HT1080 (cell line): Measurements from ENCODE around the gene PHF2. TPM values are rescaled to one million over a fixed set of nuclear protein-coding genes. Genes with fewer than 3 reads are reported as not detected.
"Not testable (repeated sequence)": the region's sequence is repeated elsewhere in the genome, so short reads cannot be mapped to it uniquely, and the experiment has no call there.

Experiments used
- DNase-seq: peaks from one replicate; pipeline ENCODE4 v3.0.0-alpha.2; 2015; ENCODE audit warnings: low read depth
- total RNA-seq: library from RNA; depleted of rRNA; stranded (reverse); fragments of >200 nt; shearing (Covaris generic); gene quantifications from 2 replicates; pipeline ENCODE4 v1.2.3, GENCODE V29; 2014

The PHF2 gene
- total RNA-seq, 1 experiment from 2014 or later, result 13.5 TPM

DNA sequence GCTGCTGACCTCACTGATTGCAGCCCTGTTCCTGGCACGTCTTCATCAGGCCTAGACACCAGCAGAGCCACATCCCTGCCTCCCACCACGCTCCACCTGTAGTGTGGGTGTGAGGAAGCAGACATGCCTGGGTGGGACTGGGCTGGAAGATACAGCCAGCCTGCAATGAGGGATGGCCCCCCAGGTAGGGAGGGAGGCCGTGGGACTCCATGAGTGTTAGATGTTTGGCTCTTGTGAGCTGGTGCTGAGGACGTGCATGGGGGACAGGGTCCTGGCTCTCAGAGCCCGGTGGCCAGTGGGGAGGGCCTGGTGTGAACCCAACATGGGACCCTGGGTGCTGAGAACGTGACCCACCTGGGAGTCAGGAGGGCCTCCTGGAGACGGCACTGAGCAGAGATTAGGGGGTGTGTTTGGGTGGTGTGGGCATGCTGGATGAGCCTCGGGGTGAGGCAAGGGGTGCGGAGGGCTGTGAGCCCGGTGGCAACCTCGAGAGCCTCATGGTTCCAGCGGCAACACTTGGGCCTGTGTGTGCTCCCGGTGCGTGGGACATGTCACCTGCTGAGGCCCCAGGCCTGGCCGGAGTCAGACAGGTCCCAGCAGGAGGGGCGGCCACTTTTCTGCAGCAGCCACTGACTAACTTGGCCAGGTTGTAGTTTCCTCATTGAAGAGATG, 87.6 kb downstream of the PHF2 start:
- no peak for DNase-seq

DNA sequence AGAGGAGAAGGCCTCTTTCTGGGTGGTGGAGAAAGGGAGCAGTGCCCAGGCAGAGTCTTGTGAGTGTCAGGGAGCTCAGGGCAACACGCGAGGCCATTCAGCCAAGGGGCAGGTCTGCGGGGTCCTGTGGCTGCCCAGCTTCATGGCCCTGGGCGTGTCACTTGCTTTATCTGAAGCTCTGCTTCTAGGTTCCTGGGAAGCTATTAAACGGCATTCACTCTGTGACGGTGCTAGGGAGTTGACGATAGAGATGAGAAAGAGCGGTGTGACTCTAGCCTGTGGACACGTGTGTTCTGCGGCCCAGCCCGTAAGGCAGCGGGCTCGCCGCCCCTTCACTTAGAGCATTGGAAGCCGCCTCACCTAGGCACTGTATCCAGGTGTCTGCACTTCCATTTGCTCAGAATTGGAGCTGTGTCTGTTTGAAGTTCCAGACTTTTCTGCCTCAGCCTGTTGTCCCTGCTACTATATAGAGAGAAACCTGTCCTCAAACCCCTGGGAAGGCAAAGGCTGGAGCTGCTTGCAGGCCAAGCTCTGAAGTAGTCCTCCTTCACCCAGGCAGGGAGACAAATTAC, 88.3 kb downstream of the PHF2 start:
- no peak for DNase-seq

DNA sequence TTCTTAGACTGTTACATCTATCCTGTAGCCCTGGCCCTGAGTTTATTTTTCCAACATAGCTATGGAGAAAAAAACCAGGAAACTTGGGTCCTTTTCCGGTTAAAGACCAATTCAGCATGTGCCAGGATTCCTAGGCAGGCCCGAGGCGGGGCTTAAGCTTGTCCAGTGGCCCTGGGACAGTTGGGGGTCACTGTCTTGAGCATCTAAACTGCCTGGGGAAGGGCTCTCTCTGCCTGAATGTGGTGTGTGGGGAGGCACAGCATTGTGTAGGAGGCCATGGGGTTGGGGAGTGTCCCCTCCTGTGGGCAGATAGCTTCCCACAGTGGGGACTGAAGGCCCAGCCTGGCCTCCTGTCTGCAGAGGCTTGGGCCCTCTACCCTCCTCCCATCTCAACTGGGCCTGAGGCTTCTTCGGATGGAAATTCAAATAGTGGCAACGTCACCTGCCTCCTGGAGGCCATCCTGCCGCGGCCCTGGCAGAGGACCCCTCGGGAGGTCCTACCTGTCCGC, 88.8 kb downstream of the PHF2 start:
- no peak for DNase-seq

DNA sequence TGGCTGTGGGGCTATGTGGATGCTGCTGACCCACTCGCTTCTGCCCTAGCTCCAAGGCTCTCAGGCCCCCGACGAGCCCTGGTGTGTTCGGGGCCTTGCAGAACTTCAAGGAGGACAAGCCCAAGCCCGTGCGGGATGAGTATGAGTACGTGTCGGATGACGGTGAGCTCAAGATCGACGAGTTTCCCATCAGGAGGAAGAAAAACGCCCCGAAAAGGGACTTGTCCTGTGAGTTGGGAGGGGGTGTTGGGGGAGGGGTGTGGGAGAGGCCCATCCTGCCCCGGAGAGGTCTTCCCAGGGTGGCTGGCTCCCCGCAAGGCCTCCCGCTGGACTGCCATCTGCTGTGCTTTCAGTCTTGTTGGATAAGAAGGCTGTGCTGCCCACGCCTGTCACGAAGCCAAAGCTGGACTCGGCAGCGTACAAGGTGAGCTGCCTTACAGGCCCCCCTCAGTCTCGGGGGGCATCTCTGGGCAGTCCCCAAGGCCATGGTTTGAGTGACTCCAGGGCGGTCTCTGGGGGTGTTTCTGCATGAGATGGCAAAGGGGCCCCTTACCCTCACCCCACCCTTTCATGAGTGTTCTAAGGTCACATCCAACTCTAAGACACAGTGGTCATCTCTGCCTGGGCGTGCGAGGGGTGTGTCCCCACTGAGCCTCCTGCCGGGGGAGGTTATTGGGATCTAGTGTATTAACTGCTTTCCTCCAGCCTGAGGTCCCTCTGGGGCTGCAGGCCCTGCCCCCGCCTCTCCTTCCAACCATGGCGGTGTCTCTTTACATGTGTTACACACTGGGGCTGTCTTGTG, 89.5 kb downstream of the PHF2 start:
- no peak for DNase-seq

DNA sequence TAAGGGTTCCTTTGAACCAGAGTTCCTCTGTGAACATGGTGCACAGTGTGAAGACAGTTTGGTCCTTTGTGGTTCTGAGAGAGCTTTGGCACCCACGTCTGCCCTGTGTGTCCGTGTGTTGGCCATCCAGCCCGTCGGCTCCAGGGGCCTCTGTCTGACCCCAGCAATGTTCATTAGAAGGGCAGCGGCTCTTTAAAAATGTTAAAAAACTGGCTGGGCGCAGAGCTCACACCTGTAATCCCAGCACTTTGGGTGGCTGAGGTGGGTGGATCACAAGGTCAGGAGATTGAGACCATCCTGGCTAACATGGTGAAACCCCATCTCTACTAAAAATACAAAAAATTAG, 90.0 kb downstream of the PHF2 start:
- DNase-seq, result not testable (repeated sequence)

DNA sequence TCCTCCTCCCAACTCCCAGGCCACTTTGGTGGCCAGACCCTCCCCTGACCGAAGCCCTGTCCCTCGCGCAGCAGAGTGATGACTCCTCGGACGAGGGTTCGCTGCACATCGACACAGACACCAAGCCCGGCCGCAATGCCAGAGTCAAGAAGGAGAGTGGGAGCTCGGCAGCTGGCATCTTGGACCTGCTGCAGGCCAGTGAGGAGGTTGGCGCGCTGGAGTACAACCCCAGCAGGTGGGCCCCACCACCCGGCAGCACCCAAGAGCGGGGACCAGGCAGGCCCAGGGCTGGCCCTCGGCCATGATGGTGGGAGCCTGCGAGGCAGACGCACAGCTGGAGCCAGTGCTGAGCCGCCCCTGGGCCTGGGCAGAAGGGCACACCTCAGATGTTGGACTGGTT, 90.6 kb downstream of the PHF2 start:
- no peak for DNase-seq

DNA sequence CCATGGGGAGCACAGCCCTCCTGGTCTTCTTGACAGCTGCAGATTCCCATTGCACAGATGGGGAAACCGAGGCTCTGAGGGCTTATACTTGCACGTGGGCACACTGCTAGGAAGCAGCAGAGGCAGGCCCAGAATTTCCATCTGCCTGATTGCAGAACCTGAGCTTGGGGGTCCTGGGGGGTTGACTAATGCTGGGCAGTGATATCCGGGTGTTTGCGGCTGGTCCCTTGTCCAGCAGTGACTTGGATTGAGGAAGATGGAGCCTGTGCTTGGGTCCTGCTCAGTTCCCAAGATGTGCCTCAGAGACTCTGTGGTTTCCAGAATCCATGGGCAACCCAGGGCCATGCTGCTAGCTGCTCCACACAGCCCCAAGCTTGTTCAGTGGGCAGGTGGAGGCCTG, 91.2 kb downstream of the PHF2 start:
- no peak for DNase-seq

DNA sequence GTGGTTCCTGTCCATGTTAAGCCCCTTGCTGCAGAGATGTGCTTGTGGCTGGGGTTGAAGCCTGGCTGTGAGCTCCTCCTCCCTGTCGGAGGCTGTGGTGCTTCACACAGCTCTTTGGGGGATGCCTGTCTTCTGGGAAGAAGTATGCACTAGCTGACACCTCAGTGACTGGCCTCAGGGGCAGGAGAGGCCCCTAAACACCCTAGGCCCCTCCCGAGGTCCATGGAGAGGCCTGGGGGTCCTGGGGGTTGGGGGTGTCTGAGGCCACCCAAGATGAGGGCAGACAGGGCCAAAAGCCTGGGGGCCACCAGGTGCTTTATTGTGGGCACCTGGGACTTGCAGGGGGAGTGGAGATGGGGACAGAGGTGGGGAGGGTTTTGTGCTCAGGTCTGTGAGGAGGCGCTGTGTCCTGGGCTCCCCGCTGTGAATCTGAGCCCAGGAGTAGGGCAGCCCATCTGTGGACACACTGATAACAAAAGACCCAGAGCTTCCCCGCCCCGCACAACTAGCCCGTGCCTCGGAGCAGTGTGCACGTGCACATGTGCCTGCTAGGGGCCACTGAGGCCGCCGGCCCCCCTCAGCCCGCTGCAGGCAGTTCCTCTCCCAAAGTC, 92.0 kb downstream of the PHF2 start:
- DNase-seq, result no peak

DNA sequence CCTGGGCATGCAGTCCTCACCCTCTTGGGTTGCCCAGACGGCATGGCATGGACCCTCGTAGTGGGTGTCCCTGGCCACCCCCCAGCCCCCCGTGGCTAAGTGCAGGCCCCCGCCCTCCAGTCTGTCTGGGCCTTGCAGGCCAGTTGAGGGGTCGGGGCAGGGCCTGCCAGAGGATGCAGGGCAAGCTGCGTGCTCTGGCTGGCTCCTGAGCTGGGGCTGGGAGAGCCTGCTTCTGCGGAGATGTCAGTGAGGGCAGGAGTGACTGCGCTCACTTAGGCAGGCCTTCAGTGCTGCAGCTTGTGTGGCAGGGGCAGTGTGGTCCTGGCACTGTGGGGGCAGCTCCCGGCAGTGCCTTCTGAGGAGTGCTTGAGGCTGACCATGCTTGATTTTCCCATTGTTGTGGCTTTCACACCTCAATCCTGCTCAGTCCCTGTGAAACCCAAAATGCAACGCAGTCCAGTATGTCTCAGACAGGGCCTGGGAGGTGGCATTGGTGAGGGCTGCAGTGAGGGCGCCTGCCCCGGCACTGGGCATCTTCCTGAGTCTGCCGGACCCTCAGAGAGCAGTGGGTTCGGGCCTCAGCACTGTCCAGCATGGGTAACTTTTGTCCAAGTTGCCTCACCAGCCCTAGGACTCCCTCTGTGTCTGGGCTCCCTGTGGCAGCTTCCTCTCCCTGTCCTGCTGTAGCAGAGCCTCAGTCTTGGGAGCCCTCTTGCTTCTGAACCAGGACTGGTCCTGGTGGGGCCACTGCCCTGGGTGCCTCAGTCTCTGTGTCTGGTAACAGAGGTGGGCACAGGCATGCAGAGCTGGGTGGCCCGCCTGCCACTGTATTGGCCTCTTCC, 93.0 kb downstream of the PHF2 start:
- DNase-seq, result no peak

DNA sequence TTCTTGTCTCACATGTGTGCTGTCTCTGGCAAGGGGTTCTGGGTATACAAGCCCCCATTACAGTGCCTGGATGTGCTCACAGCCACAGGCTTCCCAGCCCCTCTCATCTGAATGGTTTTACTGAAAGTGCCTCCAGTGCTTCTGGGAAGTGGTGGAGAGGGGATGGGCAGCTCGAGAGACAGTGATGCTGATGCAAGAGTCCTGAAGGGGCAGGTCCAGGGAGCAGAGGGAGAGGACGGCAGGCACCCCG, 93.5 kb downstream of the PHF2 start:
- no peak for DNase-seq

DNA sequence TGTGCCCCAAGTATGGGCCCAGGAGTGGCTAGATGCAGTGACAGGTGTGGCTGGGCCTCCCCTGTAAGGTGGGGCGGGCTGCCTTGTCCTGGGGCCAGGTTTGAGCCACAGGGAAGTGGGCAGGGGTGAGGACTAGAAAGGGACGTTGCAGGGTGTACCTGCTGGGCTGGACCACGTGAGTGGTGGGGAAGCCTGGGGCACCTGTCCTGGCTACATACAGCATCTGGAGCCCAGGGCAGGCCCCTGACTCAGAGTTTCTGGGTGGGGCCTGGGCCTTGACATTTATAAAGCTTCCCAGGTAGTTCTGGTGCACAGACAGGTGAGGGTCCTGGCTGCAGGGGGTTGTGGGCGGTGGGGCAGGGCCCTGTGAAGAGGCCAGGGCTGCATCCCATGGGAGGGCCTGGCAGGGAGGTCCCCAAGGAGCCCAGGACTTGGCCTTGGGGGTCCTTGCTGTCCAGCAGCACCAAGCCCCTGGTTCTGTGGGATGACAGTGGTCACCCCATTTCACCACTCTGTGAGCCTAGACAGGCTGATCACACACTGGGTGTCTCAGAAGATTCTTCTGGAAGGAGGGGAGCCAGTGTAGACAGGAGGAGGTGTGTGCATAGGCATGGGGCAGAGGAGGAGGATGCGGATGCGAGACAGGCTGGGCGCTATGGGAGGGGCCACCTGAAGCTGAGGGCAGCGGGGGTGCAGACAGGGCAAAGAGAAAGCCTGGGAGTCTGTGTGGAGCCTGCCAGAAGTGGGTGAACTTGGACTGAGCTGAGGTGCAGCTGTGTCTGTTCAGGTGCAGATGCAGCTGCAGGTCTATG, 94.0 kb downstream of the PHF2 start:
- DNase-seq, result peak; percentile 32

DNA sequence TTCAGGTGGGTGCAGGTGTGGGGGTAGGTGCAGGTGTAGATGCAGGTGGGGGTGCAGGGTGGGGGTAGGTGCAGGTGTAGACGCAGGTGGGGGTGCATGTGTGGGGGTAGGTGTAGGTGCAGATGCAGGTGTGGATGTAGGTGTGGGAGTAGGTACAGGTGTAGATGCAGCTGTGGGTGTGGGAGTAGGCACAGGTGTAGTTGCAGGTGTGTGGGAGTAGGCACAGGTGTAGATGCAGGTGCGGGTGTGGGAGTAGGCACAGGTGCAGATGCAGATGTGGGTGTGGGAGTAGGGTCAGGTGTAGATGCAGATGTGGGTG, 94.6 kb downstream of the PHF2 start:
- DNase-seq, result no peak

DNA sequence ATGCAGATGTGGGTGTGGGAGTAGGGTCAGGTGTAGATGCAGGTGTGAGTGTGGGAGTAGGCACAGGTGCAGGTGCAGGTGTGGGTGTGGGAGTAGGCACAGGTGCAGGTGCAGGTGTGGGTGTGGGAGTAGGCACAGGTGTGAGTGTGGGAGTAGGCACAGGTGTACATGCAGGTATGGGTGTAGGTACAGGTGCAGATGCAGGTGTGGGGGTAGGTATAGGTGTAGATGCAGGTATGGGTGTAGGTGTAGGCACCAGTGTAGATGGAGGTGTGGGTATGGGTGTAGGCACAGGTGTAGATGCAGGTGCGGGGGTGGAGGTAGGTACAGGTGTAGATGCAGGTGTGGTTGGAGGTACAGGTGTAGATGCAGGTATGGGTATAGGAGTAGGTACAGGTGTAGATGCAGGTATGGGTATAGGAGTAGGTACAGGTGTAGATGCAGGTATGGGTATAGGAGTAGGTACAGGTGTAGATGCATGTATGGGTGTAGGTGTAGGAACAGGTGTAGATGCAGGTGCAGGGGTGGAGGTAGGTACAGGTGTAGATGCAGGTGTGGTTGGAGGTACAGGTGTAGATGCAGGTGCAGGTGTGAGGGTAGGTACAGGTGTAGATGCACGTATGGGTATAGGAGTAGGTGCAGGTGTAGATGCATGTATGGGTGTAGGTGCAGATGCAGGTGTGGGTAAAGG, 96.1 kb downstream of the PHF2 start:
- DNase-seq, result not testable (repeated sequence)

DNA sequence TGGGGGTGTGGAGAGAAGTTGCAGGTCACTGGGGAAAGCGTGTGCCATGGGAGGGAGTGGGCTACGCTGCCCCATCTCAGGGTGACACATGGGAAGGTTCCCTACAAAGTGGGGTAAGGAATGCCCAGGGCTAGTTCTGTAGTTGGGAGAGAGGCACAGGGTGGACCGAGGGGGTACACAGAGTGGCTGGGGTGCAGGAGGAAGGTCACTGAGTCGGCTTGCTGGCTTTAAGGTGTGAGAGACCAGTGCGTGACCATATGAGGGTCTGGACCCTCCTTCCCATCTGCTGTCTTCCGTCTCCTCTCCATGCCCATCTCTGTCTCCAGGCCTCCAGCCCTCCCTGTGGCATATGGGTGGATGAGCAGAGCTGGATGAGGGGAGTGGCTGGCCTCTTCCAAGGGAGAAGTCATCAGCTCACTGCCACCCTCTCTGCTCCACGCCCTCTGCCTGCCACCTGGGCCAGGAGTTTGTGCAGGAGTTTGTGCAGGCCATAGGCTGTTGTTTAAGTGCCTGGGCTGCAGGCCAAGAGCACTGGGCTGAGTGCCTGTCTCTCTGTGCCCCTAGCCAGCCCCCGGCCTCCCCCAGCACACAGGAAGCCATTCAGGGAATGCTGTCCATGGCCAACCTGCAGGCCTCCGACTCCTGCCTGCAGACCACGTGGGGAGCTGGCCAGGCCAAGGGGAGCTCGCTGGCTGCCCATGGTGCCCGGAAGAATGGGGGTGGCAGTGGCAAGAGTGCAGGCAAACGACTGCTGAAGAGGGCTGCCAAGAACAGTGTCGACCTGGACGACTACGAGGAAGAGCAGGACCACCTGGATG, 96.8 kb downstream of the PHF2 start:
- DNase-seq, result peak; percentile 20

DNA sequence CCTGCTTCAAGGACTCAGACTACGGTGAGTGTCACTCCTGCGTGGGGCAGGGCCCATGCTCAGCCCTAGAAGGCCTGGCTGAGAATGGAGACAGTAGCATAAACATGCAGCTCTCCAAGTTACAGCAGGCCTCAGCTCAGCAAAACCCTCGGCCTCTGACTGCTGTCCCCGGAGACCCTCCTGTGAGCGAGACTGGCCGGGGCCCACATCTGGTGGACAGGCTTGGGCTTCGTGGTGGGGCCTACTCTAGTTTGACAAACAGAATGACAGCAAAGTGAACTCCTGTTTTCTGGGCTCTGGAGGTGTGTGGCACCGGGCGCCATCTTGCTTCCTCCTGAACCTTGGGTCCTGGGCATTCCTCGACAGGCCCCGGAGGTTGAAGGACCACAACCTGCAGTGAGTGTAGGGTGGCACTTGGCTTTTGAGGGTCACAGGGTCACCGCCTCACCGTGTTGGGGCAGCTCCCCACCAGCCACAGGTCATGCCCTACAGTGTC, 97.5 kb downstream of the PHF2 start:
- no peak for DNase-seq

DNA sequence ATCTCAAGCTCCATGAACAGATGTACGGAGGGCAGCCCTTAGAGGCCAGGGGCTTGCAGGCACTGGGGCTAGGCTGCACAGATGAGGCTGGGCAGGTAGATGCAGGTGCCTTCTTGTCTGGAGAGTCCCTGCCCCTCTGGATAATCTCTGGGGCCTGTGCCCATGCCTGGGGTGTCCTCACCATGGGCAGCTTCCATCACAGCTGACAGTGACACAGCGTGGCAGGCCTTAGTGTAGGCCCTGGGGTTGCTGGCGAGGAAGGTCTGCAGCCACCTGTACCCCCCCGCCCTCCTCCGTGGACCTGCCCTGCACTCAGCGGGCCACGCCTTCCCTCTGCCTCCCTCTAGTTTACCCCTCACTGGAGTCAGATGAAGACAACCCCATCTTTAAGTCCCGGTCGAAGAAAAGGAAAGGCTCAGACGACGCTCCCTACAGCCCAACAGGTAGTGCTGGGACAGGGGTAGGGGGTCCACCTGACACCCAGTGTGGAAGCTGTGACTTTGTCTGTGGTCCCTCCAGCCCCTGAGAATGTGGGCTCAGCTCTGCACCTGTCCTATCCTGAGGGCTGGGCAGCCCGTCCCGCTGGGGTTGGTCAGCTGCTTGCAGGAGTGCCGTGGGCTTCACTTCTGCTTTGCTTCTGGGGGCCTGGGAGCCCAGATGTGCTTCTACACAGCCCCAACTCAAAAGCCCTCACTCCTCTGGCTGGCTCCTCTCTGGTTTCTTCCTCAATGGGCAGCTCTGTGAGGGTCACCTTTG, 98.4 kb downstream of the PHF2 start:
- DNase-seq, result no peak

DNA sequence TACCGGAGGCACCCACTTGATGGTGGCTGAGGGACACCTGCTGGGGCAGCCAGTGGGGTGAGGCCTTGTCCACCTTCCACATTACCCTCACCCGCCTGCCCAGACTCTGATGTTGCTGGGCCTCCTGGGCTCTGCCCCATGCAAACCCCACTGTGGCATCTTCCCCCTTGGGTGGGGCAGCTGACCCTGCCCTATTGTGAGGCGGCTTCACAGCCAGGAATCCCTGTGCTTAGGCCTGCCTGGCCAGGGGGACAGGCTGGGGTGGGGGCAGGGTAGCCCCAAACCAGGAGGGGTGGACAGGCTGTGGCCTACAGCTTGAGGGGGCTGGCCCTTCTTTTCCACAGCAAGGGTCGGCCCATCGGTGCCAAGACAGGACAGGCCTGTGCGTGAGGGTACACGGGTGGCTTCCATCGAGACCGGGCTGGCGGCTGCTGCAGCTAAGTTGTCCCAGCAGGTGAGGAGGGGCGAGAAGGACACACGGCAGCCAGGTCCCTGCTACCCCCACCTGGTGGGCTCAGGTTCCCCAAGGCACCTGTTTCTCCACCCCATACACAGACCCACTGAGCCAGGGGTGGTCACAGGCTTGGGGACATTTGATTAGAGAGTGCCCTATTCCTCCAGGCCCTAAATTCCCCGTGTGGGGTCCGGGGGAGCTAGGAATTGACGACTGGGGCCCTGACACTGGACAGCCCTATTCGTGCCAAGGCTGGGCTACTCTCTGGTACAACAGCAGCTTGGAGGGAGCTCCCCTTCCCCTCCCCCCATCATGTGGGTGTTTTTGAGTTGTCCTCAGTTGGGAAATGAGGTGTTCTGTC, 99.2 kb downstream of the PHF2 start:
- DNase-seq, result no peak
